Spleen (tissue), 13 donors: Measurements from ENCODE around the gene SOSTDC1. TPM values are rescaled to one million over a fixed set of nuclear protein-coding genes. Genes with fewer than 3 reads are reported as not detected.

Source experiments
- DNase-seq: peaks from one replicate; pipeline ENCODE4 v3.0.0-alpha.2; 2020
- H3K27ac ChIP-seq, 8 donors: fragments of 200-600 bp; sonication (generic) in 7 of 8; 1 replicate in 4 of 8; 2 replicates in 4 of 8; pipeline versions ENCODE4 v1.5.0 to v1.8.0; 2016 to 2021; ENCODE audit warnings: inconsistent platforms in 4 of 8, mild to moderate bottlenecking in 4 of 8, moderate library complexity in 1 of 8
- H3K27me3 ChIP-seq, 7 donors: fragments of 200-600 bp; sonication (generic) in 6 of 7; replicated peaks in 1 of 7; 1 replicate in 4 of 7; 2 replicates in 3 of 7; pipeline versions ENCODE4 v1.5.0 to v1.8.0; 2016 to 2021; ENCODE audit warnings: inconsistent platforms in 3 of 7, mild to moderate bottlenecking in 1 of 7
- H3K36me3 ChIP-seq, 6 donors: fragments of 200-600 bp; sonication (generic) in 5 of 6; 1 replicate in 4 of 6; 2 replicates in 2 of 6; pipeline versions ENCODE4 v1.5.0 to v1.8.0; 2016 to 2021; ENCODE audit warnings: inconsistent platforms in 2 of 6
- H3K4me1 ChIP-seq, 6 donors: fragments of 200-600 bp; sonication (generic) in 5 of 6; 1 replicate in 3 of 6; 2 replicates in 3 of 6; pipeline versions ENCODE4 v1.5.0 to v1.8.0; 2016 to 2021; ENCODE audit warnings: inconsistent platforms in 3 of 6
- H3K4me3 ChIP-seq, 8 donors: fragments of 200-600 bp; sonication (generic) in 7 of 8; 1 replicate in 4 of 8; 2 replicates in 4 of 8; pipeline versions ENCODE4 v1.5.0 to v1.8.0; 2016 to 2021; ENCODE audit warnings: inconsistent platforms in 4 of 8, mild to moderate bottlenecking in 4 of 8, moderate library complexity in 2 of 8
- H3K9me3 ChIP-seq, 8 donors: fragments of 200-600 bp; sonication (generic) in 7 of 8; 1 replicate in 4 of 8; 2 replicates in 4 of 8; pipeline versions ENCODE4 v1.5.0 to v1.8.0; 2016 to 2021; ENCODE audit warnings: inconsistent platforms in 4 of 8
- CTCF ChIP-seq, 11 experiments: fragments of 200-600 bp in 7 of 11; fragments of 450-650 bp in 4 of 11; sonication (generic) in 4 of 11; IDR thresholded peaks in 8 of 11; conservative IDR thresholded peaks in 3 of 11; 1 replicate in 7 of 11; 2 replicates in 4 of 11; pipeline versions ENCODE4 v1.4.0 to v1.8.0; 2016 to 2021; ENCODE audit warnings: antibody characterized with exemption in 11 of 11, inconsistent platforms in 4 of 11, mild to moderate bottlenecking in 1 of 11
- POLR2A ChIP-seq, 3 donors: fragments of 450-650 bp; IDR thresholded peaks; one replicate each; pipeline ENCODE4 v1.5.1; 2017; ENCODE audit warnings: antibody characterized with exemption in 3 of 3, mild to moderate bottlenecking in 1 of 3
- POLR2AphosphoS5 ChIP-seq, 3 donors: sonication (generic); formaldehyde crosslinking; IDR thresholded peaks; one replicate each; pipeline ENCODE4 v1.5.1; 2017; ENCODE audit warnings: antibody characterized with exemption in 3 of 3
- WGBS, 5 donors: extraction: QIAGEN DNeasy Blood & Tissue Kit in 3 of 5; methylation state at CpG; one replicate each; pipeline versions ENCODE4 v1.1.5 to v1.1.7; 2013 to 2018; 5-methylcytosine and 5-hydroxymethylcytosine counted together
- intact Hi-C: fragments of 100-400 bp; cut with DNase I; formaldehyde crosslinking; loops from one replicate; pipeline ENCODE4 v1.15.0; 2023; ENCODE audit warnings: low total_unique reads
- long read RNA-seq, 2 donors: transcript quantifications; one replicate each; lab custom pipeline, GENCODE V29; 2026
- polyA plus RNA-seq, 3 donors: library from polyadenylated mRNA; stranded (reverse); fragments of 200-250 nt; gene quantifications; one replicate each; pipeline ENCODE4 v1.2.1, GENCODE V29; 2013
- total RNA-seq, 7 donors: library from RNA; depleted of rRNA in 3 of 7; stranded (reverse); fragments of >200 nt in 3 of 7; fragmentation: NEBNext Ultra II Directional in 4 of 7; extraction: Animal tissue kit (Norgen Biotek cat#: 25700) in 4 of 7; gene quantifications; one replicate each; pipeline versions ENCODE4 v1.1.0 to v1.2.1, GENCODE V29; 2016 to 2021
- donor health status: healthy with polysubstance abuse.
- donor health status: DM: no; HTN: no; CAD: no; lungs with moderate emphysema.
- donor health status: DM: no; HTN: no; CAD: no.
- donor health status: Bipolar disorder and iron deficiency.
- donor health status: healthy.
- donor health status: DM: no; HTN: no; CAD: no.
- donor health status: DM: yes; HTN: yes; CAD: no.

The SOSTDC1 gene
- total RNA-seq (not detected), polyA plus RNA-seq (not detected)
- long read RNA-seq, donor 1, partial matches to known transcripts: 0 of 2 reads
- long read RNA-seq, donor 1, other reads (novel, unspliced or antisense): 0 of 2 reads
- long read RNA-seq, donor 2, partial matches to known transcripts: 0 of 2 reads
- long read RNA-seq, donor 2, other reads (novel, unspliced or antisense): 0 of 2 reads

- H3K27me3 ChIP-seq: peaks cover 0 to 4% (median 0%) of the 10 kb centered on the region in 7 donors
- intact Hi-C loops: no loop called here
- H3K4me3 ChIP-seq: no peak within 1 kb of the TSS
- H3K9me3 ChIP-seq: no peaks in the 10 kb centered on the region
- H3K36me3 ChIP-seq: no peaks in the 10 kb centered on the region
- peaks cover 0 to 5% (median 0%) of the 10 kb centered on the region in 6 donors for H3K4me1 ChIP-seq
- TF ChIP-seq CTCF (IDR thresholded peaks at IDR 0.05 in 8 of 11, conservative IDR thresholded peaks at IDR 0.05 in 3 of 11) (no peak), POLR2AphosphoS5 (IDR thresholded peaks at IDR 0.05) (no peak), POLR2A (IDR thresholded peaks at IDR 0.05) (no peak)
- H3K27ac ChIP-seq: no peak within 1 kb of the TSS
- DNase-seq: no peak
- 19 to 38% (median 26%) methylated on average over 10 of the region's 10 CpGs for WGBS, 5 donors
Measured at GRCh38 chr7:16465469-16466361, at the start of gene SOSTDC1. Gene SOSTDC1 (minus strand): TSS chr7:16465738. CDS start chr7:16465668, 70 bp downstream.

- TF ChIP-seq POLR2A (IDR thresholded peaks at IDR 0.05): no peak
- no peak for TF ChIP-seq POLR2AphosphoS5 (IDR thresholded peaks at IDR 0.05)
- TF ChIP-seq CTCF (IDR thresholded peaks at IDR 0.05 in 8 of 11, conservative IDR thresholded peaks at IDR 0.05 in 3 of 11): no peak
- no peak overlapping the region for H3K4me3 ChIP-seq
- H3K9me3 ChIP-seq: peaks cover 0 to under 1% (median 0%) of the 10 kb centered on the region in 8 donors
- no peaks in the 10 kb centered on the region for H3K27me3 ChIP-seq
- intact Hi-C loops: no loop called here
- no peaks in the 10 kb centered on the region for H3K36me3 ChIP-seq
- no peaks in the 10 kb centered on the region for H3K4me1 ChIP-seq
- no peak overlapping the region for H3K27ac ChIP-seq
- DNase-seq: no peak
Measured at GRCh38 chr7:16514729-16515128, 49.2 kb upstream of the SOSTDC1 start.

- Histone ChIP-seq H3K27ac (no peak overlapping the region), H3K9me3 (no peaks in the 10 kb centered on the region), H3K4me1 (no peaks in the 10 kb centered on the region), H3K36me3 (no peaks in the 10 kb centered on the region), H3K27me3 (no peaks in the 10 kb centered on the region), H3K4me3 (no peak overlapping the region)
- DNase-seq: no peak
- 47 to 90% (median 73%) methylated on average over 1 of the region's 1 CpG for WGBS, 5 donors
- TF ChIP-seq POLR2A (IDR thresholded peaks at IDR 0.05) (no peak), POLR2AphosphoS5 (IDR thresholded peaks at IDR 0.05) (no peak), CTCF (IDR thresholded peaks at IDR 0.05 in 8 of 11, conservative IDR thresholded peaks at IDR 0.05 in 3 of 11) (no peak)
- intact Hi-C loops: no loop called here
Measured at GRCh38 chr7:16514271-16514670, 48.7 kb upstream of the SOSTDC1 start.

- no peak overlapping the region for H3K27ac ChIP-seq
- intact Hi-C loops: no loop called here
- H3K9me3 ChIP-seq: no peaks in the 10 kb centered on the region
- H3K4me1 ChIP-seq: no peaks in the 10 kb centered on the region
- no peak overlapping the region for H3K4me3 ChIP-seq
- H3K36me3 ChIP-seq: no peaks in the 10 kb centered on the region
- 76 to 97% (median 88%) methylated on average over 7 of the region's 7 CpGs for WGBS, 5 donors
- no peaks in the 10 kb centered on the region for H3K27me3 ChIP-seq
- TF ChIP-seq CTCF (IDR thresholded peaks at IDR 0.05 in 8 of 11, conservative IDR thresholded peaks at IDR 0.05 in 3 of 11) (no peak), POLR2AphosphoS5 (IDR thresholded peaks at IDR 0.05) (no peak), POLR2A (IDR thresholded peaks at IDR 0.05) (no peak)
- DNase-seq: no peak
Measured at GRCh38 chr7:16512097-16512496, 46.6 kb upstream of the SOSTDC1 start.
